Panc1 (cell line): ENCODE results near the gene NR6A1. TPM values are rescaled to one million over a fixed set of nuclear protein-coding genes. Genes with fewer than 3 reads are reported as not detected.

Experiments used
- ATAC-seq: fragments of 200-7000 bp; cut with Tn5 transposase; 2 replicates; pipeline ENCODE4 v1.9.1; 2020; ENCODE audit warnings: mild to moderate bottlenecking, moderate library complexity
- BruUV-seq: library from RNA; stranded (reverse); fragments of 400-500 nt; replicated peaks from 2 replicates; lab custom pipeline; 2021; lab: Mats Ljungman, UMichigan
- CTCF ChIA-PET: fragments of 300-600 bp; sonication (Branson Sonifier 250); formaldehyde crosslinking; loops from one replicate; lab custom pipeline; 2022; ENCODE audit warnings: antibody characterized with exemption; lab: Charles Lee
- POLR2A ChIA-PET: fragments of 300-600 bp; sonication (Branson Sonifier 250); formaldehyde crosslinking; loops from one replicate; lab custom pipeline; 2022; ENCODE audit warnings: antibody characterized with exemption; lab: Charles Lee
- DNase-seq: peaks from one replicate; pipeline ENCODE4 v3.0.0-alpha.2; 2010; ENCODE audit warnings: low read depth, low spot score
- H3K27ac ChIP-seq: 2 replicates; pipeline ENCODE4 v1.5.1; 2011; ENCODE audit warnings: mild to moderate bottlenecking, low read length, inconsistent platforms
- H3K27me3 ChIP-seq: fragments of 200-500 bp; sonication (Bioruptor generic); 2 replicates; pipeline ENCODE4 v1.6.0; 2014; ENCODE audit warnings: low read length, inconsistent platforms; ENCODE audit not compliant: control insufficient read depth, insufficient read depth
- H3K36me3 ChIP-seq: fragments of 200-500 bp; sonication (Bioruptor generic); 2 replicates; pipeline ENCODE4 v1.5.1; 2014; ENCODE audit warnings: inconsistent platforms, mild to moderate bottlenecking, low read length, moderate library complexity; ENCODE audit not compliant: control insufficient read depth, insufficient read depth
- H3K4me1 ChIP-seq: 2 replicates; pipeline ENCODE4 v1.5.1; 2011; ENCODE audit warnings: inconsistent platforms, mild to moderate bottlenecking, low read length, moderate library complexity; ENCODE audit not compliant: control insufficient read depth, insufficient read depth
- H3K4me3 ChIP-seq, 2 experiments: 2 replicates each; pipeline ENCODE4 v1.5.1; 2011 to 2012; ENCODE audit warnings: low read depth in 2 of 2, low read length in 2 of 2, mild to moderate bottlenecking in 2 of 2, inconsistent platforms in 1 of 2, moderate library complexity in 1 of 2
- H3K9me3 ChIP-seq: fragments of 200-500 bp; sonication (Bioruptor generic); 2 replicates; pipeline ENCODE4 v1.5.1; 2014; ENCODE audit warnings: low read depth, mild to moderate bottlenecking, inconsistent platforms, low read length, moderate library complexity; ENCODE audit not compliant: control insufficient read depth, insufficient read depth
- CTCF ChIP-seq: fragments of 450-650 bp; IDR thresholded peaks from 2 replicates; pipeline ENCODE4 v1.5.1; 2017; ENCODE audit warnings: mild to moderate bottlenecking
- POLR2AphosphoS5 ChIP-seq: IDR thresholded peaks from 2 replicates; pipeline ENCODE4 v1.6.1; 2012; ENCODE audit warnings: mild to moderate bottlenecking, low read depth, low read length, moderate library complexity
- REST ChIP-seq, 2 experiments: IDR thresholded peaks; 2 replicates each; pipeline ENCODE4 v1.6.1; 2011 to 2012; ENCODE audit warnings: low read depth in 2 of 2, control low read depth in 1 of 2, low read length in 1 of 2, mild to moderate bottlenecking in 1 of 2, moderate library complexity in 1 of 2; ENCODE audit not compliant: insufficient read depth in 1 of 2
- SIN3A ChIP-seq: IDR thresholded peaks from 2 replicates; pipeline ENCODE4 v1.6.1; 2012; ENCODE audit warnings: low read depth, mild to moderate bottlenecking, low read length, moderate library complexity, borderline replicate concordance; ENCODE audit not compliant: insufficient read depth
- TCF7L2 ChIP-seq: IDR thresholded peaks from 2 replicates; pipeline ENCODE4 v1.6.1; 2011; ENCODE audit warnings: mild to moderate bottlenecking, low read depth, low read length, inconsistent platforms
- in situ Hi-C: cut with HindIII; loops from 2 replicates; pipeline ENCODE4 v1.10.0; 2016; ENCODE audit warnings: low sequenced_read_pairs, low pct_unique_long_range_greater_than_20kb
- intact Hi-C: fragments of 100-400 bp; cut with micrococcal nuclease; formaldehyde crosslinking; loops from one replicate; pipeline ENCODE4 v1.10.0; 2022; ENCODE audit not compliant: unreplicated experiment
- total RNA-seq: library from RNA; stranded (reverse); gene quantifications from one replicate; pipeline ENCODE4 v1.2.1, GENCODE V29; 2021; ENCODE audit not compliant: unreplicated experiment

NR6A1 gene
- total RNA-seq, 1 experiment from 2014 or later = 7.6 TPM

GRCh38 chr9:124776618-124776953, 5.5 kb upstream of the NR6A1 start:
- no TSS peak for BruUV-seq
- ChIA-PET CTCF (interaction anchor here (0.6 to 7.6 kb wide), 5 partner anchors 11 to 496 kb away, joined by 3 to 134 read pairs (median 7); partner anchors contain the start of gene WDR38), POLR2A (no interaction called here)
- no peaks in the 10 kb centered on the region for H3K9me3 ChIP-seq
- in situ Hi-C loops (no loop called here), intact Hi-C loops (no loop called here)
- DNase-seq (no peak), ATAC-seq (no peak)
- peak overlapping the region; percentile 63; the same call in 1 of the 2 replicates for H3K27ac ChIP-seq
- no peaks in the 10 kb centered on the region for H3K27me3 ChIP-seq
- TF ChIP-seq POLR2AphosphoS5 (no peak), SIN3A (no peak), REST (IDR thresholded peaks at IDR 0.05; ENCODE audit: insufficient read depth in 1 of 2, low read depth in 2 of 2, low read length in 1 of 2) (no peak), CTCF (no peak), TCF7L2 (no peak)
- H3K4me3 ChIP-seq = peak overlapping the region; percentile 60 to 63
- peaks cover 25% of the 10 kb centered on the region for H3K4me1 ChIP-seq
- H3K36me3 ChIP-seq = no peaks in the 10 kb centered on the region

GRCh38 chr9:124774129-124774978, 3.2 kb upstream of the NR6A1 start:
- H3K4me1 ChIP-seq = peaks cover 9% of the 10 kb centered on the region
- H3K4me3 ChIP-seq = no peak overlapping the region
- POLR2A ChIA-PET = no interaction called here
- H3K27ac ChIP-seq = no peak overlapping the region
- BruUV-seq = no TSS peak
- no peaks in the 10 kb centered on the region for H3K9me3 ChIP-seq
- DNase-seq (peak; percentile 63), ATAC-seq (peak; percentile 34)
- in situ Hi-C loops (no loop called here), intact Hi-C loops (no loop called here)
- TF ChIP-seq SIN3A = no peak
- TF ChIP-seq CTCF = peak; percentile 80
- CTCF ChIA-PET = interaction anchor here (0.9 to 7.6 kb wide), 3 partner anchors 34 to 87 kb away, joined by 4 to 134 read pairs (median 10); partner anchors contain the start of gene WDR38
- H3K36me3 ChIP-seq = no peaks in the 10 kb centered on the region; the same call in 1 of the 2 replicates
- H3K27me3 ChIP-seq = no peaks in the 10 kb centered on the region
